HG02852 (cell line): ENCODE measurements around the gene CFAP221.
A peak's percentile ranks its signal among the peaks of the same experiment; 100 is the strongest.

ENCODE experiments used
- ATAC-seq: cut with Tn5 transposase; IDR thresholded peaks from one replicate; pipeline ENCODE4 v1.9.1; 2021; ENCODE audit warnings: mild to moderate bottlenecking, moderate library complexity; ENCODE audit not compliant: unreplicated experiment

Gene CFAP221

GRCh38 chr2:119638685-119639554 lies 94.7 kb downstream of the CFAP221 start:
- ATAC-seq, result no peak

DNA sequence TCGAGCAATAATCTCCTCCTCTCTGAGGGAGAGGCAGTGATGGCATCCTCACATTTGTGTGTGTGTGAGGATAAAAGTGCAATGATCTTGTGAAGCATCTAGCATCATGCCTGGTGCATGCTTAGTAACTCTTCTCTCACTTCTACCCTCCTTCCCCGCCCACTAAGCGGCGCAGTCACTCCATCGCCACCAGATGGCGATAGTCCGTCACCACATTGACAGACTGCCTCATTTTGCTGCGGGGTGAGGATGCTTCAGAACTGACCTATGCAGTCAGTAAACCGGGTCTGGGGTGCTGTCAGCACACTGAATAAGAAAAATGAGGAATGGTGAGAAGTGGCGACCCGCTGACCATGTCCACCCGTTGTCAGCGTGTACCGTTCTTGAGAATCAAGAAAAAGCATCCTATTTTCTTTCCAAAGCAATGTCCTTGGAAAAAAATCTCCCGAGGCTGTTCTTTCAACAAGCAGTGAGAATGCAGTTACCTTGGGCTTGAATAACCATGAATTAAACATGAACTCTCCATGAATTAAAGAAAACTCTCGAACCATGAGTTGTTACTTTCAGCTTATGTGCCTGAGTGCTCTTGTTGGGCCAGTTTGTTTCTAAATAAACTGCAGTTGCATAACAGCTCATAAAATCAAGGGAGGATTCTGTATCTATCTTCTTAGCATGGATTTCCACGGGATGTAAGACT lies 97.5 kb downstream of the CFAP221 start:
- peak; percentile 97 for ATAC-seq

- ATAC-seq, result no peak
These were observed 99.9 kb downstream of the CFAP221 start for GRCh38 chr2:119644186-119644585.

DNA sequence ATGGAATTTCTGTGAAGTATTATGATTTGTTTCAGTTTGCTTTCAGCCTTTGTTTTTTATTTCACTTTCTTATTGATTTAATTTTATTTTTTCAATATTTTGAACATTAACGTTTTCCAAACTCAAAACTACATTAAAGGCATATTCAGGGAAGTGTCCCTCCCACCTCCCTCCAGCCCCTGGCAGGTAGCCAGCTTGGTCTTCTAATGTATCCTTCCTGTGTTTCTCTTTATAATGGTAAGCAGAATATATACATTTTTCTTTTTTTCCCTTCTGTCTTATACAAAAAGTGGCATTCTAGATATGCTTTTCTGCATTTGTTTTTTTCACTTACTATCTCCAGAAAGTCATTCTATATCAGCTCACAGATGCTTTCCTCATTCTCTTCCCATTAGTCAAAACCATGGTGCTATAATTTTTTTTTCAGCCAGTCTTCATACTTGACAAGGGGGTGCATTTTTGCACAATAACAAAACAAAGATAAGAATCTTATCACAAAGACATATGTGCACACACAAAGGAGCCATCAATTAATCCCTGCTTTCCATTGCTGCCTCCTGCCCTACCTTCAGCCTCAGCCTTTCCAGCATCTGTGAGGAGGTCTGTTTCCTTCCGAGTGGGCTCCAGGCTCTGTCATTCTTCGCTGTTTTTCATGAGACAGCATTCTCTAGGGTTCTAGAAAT lies 101.1 kb downstream of the CFAP221 start:
- no peak for ATAC-seq

- no peak for ATAC-seq
These were observed 101.9 kb downstream of the CFAP221 start for GRCh38 chr2:119646149-119646548.

- no peak for ATAC-seq
These were observed 103.4 kb downstream of the CFAP221 start for GRCh38 chr2:119647440-119648169.

GRCh38 chr2:119649364-119649917 lies 105.2 kb downstream of the CFAP221 start:
- no peak for ATAC-seq

DNA sequence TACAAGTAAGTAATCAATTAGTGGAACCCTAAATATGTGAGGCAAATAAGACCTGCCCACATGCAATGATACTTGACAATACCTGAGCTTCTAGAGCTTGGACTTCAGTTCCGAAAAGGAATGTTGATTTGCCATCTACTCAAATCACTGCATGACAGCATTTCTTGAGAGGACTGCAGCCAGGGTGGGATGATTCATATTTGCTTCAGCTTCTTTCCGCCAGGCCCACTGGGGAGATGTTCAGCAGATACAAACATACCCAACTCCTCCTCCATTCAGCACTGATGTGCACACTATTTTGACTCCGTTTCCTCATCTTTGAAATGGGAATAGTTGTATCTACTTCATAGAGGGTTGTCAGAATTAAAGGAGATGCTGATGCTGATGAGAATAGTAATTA lies 106.0 kb downstream of the CFAP221 start:
- ATAC-seq, result no peak

DNA sequence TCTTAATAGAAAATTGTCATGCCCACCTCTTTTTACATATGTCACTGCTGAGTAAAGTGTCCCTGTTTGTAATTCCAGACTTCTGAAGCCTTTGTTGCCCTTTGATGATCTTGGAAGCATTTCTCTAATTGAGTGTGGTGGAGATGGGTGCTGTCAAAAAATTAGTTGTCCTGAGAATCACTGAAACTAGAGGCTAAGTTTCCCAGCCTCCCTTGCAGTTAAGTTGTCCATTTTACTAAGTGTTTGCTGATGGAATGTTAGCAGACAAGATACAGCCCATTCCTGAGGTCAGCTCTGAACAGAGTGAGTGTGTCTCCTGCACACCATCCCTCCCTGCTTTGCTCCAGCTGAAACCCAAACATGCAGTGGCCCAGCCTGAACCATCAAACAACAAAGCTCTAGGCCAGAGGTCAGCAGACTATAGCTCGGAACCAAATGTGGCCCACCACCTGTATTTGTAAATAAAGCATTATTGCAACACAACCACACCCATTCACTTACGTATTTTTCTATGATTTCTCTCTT lies 106.7 kb downstream of the CFAP221 start:
- ATAC-seq, result no peak

- no peak for ATAC-seq
These were observed 113.4 kb downstream of the CFAP221 start for GRCh38 chr2:119657466-119658145.

- no peak for ATAC-seq
These were observed 115.5 kb downstream of the CFAP221 start for GRCh38 chr2:119659601-119660342.

- ATAC-seq, result no peak
These were observed 116.1 kb downstream of the CFAP221 start for GRCh38 chr2:119660343-119660658.

GRCh38 chr2:119662297-119662696 lies 118.0 kb downstream of the CFAP221 start:
- ATAC-seq, result no peak

GRCh38 chr2:119668546-119668945 lies 124.3 kb downstream of the CFAP221 start:
- no peak for ATAC-seq

DNA sequence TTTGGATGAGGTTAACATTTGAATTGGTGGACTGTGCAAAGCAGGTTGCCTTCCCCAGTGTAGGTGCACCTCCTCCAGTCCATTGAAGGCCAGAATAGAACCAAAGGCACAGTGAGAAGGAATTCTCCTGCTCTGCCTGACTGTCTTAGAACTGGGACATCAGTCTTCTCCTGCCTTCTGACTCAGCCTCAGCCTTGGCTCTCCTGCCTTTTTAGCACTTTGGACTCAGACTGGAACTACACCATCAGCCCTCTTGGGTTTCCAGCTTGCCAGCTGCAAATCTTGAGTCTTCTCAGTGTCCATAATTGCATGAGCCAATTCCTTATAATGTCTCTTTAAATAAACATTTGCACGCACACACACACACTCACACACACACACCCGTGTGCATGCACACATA lies 126.8 kb downstream of the CFAP221 start:
- ATAC-seq, result no peak

DNA sequence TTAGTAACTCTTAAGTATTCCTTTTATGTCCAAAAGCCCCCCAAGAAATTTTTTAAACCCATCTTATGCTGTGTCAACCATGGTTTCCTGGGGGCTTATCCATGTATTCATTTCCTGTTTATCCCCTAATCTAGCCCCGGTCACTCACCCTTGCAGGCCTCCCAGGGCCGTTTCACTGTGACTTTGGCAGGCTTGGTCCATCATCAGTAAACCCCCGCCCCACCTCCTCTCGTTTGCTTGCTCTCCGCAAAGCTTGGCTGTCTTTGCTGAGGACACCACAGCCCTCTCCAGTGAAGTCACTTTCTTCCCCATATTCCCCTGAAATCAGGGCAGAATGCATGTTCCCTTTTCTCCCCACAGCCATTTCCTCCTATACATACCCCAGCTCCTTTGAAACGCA lies 127.5 kb downstream of the CFAP221 start:
- ATAC-seq, result no peak

- ATAC-seq, result no peak
These were observed 128.1 kb downstream of the CFAP221 start for GRCh38 chr2:119672161-119672862.

DNA sequence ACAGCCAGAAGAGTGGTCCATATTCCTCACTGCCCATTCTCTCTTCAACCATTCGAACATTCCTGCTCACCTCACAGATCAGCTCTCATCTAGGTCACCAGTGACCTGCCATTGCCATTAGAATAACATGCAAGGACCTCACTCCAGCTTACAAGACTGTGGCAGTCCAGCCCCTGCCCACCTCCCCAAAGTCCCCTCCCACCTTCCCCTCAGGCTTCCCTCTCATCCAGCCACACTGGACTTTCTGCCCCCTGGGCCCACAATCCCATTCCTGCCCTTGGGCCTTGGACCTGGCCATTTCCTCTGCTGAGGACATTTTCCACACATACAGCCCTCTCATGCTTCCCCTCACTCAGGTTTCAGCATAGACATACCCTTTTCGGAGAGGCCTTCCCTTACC lies 129.5 kb downstream of the CFAP221 start:
- ATAC-seq, result no peak
